Colon (tissue), 2 donors: ENCODE data around the gene DEDD2.
"Not testable (repeated sequence)": the region's sequence is repeated elsewhere in the genome, so short reads cannot be mapped to it uniquely, and the experiment has no call there.

Experiments
- FAIRE-seq: peaks from 2 replicates; lab custom pipeline; 2012; peaks lifted over from hg19 to GRCh38; lab: Jason Lieb, UNC
- donor health status: control.
- donor health status: control.

The DEDD2 gene, protein sequence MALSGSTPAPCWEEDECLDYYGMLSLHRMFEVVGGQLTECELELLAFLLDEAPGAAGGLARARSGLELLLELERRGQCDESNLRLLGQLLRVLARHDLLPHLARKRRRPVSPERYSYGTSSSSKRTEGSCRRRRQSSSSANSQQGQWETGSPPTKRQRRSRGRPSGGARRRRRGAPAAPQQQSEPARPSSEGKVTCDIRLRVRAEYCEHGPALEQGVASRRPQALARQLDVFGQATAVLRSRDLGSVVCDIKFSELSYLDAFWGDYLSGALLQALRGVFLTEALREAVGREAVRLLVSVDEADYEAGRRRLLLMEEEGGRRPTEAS

DNA sequence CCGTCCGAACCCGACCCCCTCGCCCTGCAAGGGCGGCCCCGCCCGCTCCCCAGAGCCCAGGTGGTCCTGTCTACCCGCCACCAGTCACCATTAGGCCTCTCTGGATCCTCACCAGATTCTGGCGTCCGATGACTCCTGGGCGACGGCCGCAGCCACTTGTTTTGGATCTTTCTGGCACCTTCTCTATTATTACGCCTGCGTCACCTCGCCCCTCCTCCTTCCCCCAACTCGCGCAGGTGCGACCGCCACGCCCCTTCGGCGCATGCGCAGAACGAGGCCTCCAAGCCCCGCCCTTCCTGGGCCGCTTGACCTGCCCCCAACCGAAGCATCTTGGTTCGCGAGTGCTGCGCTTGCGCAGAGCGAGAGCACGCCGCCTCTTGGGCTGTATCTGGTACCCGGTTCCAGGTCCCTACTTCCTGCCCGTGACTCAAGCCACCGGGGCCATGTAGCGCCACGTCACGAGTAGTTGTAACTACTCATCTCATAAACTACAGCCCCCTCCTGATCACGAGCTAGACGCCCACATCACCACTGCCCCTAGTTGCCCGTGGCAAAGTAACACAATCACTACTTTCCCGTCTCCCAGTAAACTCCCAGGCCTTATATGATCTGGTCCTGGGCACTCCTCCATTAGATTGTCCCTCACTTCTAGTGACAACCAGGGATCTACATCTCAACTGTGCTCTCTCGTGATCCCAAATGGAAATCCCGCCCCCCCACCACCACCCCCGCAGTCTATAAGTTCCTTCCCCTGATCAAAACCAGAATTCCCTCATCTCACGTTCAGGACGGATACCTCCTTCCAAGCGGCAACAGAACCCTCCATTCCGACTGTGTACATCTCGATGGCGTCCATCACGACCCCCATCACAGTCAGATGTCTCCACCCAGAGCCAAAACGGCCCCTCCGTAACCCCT lies at the start of gene DEDD2:
Gene DEDD2, minus strand, starts transcription at position 158 of the 918 bp plus-strand sequence. CDS start 670 bp downstream, outside the sequence.
- no peak for FAIRE-seq

- not testable (repeated sequence) for FAIRE-seq
Observed at GRCh38 chr19:42266928-42267603, 49.6 kb upstream of the DEDD2 start.

DNA sequence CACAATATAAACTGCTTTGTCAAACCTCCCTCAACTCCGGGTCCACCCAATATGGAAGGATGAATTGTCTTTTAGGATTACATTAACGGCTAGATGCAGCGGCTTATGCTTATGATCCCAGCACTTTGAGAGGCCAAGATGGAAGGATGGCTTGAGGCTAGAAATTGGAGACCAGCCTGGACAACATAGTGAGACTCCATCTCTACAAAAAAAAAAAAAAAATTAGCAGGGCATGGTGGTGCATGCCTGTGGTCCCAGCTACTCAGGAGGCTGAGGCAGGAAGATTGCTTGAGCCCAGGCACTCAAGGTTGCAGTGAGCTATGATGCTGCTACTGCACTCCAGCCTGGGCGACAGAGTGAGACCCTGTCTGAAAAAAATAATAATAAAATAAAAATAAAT lies 48.6 kb upstream of the DEDD2 start:
- not testable (repeated sequence) for FAIRE-seq

DNA sequence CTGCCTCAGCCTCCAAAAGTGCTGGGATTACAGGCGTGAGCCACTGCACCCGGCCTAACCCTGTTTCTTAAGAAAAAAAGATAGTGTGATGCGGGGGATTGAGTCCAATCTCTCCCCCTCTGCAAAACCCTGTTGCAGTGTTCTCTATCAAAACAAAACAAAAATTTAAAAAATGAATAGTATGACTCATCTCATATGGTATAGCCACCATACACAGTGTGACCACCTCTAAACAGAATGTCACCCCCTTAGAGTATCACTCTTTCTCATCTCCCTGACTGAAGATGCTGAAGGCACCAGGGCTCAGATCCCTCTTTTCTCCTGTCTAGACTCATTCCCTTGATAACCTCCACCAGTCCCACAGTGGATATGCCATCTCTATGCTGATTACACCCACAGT lies 44.3 kb upstream of the DEDD2 start:
- FAIRE-seq, result no peak

DNA sequence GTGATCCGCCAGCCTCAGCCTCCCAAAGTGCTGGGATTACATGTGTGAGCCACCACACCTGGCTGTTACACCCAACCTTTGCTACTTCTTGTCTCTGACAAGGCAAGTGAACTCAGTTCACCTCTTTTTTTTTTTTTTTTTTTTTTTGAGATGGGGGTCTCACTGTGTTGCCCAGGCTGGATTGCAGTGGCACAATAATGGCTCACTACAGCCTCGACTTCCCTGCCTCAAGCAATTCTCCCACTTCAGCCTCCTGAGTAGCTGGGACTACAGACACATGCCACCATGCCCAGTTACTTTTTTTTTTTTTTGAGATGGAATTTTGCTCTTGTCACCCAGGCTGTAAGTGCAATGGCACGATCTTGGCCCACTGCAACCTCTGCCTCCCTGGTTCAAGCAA lies 40.4 kb upstream of the DEDD2 start:
- not testable (repeated sequence) for FAIRE-seq

DNA sequence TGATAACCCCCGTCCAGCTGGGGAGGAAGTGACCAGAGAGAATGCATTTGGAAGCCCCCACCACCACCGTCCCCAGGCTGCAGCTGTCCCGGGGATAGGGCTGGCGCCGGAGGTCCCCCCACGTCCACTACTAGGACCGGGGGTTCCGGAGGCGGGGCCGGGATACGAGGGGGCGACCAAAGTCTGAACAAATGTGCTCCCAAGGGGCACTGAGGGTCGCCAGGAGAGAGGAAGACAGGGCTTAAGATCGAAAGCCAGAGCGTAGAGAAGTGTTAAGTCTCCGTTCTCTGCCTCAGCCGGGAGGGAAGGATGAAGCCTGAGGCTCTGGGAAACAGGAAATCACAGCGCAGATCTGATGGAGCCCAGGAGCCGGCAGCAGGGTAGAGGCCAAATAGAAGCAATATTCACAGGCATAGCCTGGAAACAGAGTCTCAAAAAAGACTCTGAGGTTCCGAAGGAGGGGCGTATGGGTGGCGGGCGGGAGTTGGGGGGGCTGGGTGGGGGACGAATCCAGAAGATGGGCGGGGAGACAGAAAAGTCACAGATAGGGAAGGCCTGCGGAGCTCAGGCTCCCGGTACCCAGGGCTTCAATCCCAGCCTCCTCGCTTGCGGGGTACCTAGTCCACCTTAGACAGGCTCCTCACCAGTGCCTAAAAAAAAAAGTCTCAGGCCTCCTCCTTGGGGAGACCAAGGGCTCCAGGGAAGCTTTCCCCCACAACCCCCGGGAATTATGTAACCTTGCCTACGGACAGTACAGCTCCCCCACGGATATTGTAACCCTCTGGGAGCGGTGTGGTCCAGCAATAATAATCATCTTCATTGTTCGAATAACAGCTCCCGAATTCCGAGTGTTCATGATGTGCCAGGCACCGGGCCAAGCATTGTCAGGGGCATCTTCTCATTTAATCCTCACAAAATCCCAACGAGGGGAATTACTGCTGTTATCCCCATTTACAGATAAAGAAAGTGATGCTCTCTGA lies 38.6 kb upstream of the DEDD2 start:
- no peak for FAIRE-seq

DNA sequence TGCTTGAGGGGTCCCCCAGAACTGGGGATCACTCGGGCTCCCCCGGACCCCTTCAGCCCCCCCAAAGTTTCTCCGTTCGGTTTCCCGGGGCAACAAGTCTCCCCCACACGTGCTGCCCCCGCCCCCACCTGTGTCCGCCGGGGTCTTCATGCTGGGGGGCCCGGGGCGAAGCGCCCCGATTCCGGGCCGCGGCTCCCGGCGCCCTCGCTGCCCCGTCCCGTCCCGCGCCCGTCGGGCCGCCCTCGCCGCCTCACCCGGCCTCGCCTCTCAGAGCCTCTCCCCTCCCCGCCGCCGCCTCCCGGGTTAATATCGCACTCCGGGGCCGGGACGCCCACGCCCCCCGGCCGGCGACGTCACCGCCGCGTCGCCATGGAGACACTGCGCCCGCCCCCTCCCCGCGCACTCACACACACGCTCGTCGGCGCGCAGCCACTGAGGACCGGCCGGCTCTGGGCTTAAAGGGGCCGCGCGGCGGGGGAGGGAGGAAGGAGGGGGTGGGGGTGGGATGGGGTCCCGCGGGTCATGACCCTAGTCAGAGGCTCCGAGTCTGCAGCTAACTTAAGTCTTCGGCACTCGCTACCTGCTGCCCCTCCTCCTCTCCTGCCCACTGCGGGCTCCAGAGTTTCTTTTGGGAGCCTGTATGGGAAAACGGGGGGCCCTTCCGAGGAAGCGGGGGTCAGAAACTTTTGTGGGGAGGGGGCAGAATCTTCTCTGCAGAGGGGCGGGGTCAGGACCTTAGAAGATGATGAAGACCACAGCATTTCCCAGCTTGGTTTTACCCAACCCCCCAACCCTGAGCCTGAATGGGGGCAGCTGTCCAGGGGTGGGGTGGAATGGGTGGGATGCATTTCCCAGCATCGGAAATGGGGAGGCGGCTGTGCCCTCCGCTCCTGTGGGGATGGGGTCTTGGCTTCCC lies 37.6 kb upstream of the DEDD2 start, which contains the start of gene ERF:
Gene ERF, minus strand, starts transcription at position 279 of the 916 bp plus-strand sequence. Its CDS starts 129 bp downstream, at position 150.
- no peak for FAIRE-seq

- FAIRE-seq, result no peak
Observed at GRCh38 chr19:42254089-42254849, 36.8 kb upstream of the DEDD2 start.

DNA sequence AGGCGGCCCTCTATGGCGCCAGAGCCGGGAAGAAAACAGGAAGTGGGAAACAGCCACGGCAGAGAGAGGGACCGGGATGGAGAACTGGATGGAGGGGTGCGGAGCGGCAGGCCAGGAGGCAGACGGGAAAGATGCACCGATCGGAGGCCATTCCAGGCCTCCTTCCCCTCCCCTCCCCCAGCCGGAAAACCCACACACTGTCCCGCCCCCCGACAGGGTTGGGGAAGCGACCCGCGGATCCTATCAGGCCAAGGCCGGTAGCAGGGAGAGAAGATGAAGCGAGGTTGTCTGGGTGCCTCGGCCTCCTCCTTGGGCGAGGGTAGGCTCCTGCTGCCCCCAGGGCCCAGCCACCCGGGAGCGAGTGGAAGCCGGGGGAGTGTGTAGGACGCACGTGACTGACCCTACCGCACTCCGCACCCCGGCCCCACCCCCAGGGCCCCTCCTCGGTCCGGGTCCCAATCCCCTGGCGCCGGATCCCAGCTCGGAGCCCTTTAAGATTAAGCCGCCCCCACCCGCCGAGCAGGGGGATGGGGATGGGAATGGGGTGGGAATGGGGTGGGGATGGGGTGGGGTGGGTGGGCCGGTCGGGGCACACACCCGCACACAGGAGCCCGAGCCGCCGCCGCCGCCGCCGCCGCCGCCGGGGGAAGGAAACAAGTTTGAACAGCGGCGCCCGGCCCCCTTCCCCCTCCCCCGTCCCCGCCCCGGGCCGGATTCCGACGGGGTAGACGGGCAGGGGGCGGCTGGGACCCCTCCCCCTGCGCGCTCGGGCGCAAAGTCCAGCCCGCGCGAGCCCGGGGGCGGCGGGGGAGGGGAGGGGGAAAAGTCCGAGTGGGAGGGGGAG lies 36.0 kb upstream of the DEDD2 start:
- no peak for FAIRE-seq

- FAIRE-seq, result no peak
Observed at GRCh38 chr19:42252365-42253244, 35.1 kb upstream of the DEDD2 start.

- no peak for FAIRE-seq
Observed at GRCh38 chr19:42251572-42252358, 34.3 kb upstream of the DEDD2 start.

GRCh38 chr19:42250666-42251531 lies 33.4 kb upstream of the DEDD2 start:
- no peak for FAIRE-seq

DNA sequence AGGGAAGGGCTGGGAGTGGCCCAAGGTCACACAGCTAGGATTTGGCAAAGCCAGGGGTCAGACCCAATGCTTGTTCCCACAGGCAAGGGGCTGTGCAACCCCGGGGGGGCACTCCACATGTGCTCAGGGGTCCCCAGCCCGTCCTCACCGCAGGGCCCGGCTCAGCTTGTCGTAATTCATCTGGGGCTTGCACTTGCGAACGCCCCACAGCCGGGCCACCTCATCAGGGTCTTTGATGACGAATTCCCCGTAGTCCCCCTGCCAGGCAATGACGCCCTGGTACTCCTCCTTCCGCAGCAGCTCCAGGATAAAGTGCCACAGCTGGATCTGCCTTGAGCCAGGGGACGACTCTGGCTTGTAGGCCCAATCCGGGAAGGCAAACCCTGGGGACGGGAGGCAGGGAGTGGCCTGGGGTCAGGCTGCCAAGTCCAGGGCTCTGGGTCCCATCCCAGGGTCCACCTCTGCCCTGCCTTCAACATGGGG lies 32.7 kb upstream of the DEDD2 start:
- no peak for FAIRE-seq

DNA sequence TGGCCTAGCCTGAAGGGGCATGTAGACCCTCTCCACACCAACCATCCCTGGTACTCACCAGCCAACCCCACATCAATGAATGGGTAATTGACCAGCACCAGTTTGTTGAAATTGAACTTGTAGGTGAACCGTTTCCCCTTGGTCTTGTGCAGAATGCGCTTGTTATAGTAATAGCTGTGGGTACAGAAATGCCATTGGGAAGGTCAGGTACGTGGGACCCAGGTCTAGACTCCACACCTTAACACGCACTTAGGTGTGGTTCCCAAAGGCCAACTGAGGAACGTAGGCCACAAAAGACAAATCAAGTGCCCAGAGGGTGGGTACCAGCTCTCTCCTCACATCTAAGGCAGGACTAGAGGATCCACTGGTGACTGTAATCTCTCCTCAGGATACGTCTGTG lies 32.3 kb upstream of the DEDD2 start:
- no peak for FAIRE-seq

GRCh38 chr19:42249149-42249750 lies 31.8 kb upstream of the DEDD2 start:
- no peak for FAIRE-seq
